ENCODE data around the gene INHA. TPM values are rescaled to one million over a fixed set of nuclear protein-coding genes. Genes with fewer than 3 reads are reported as not detected.

The INHA gene
- total and polyA plus RNA-seq, 2 donors = 0.05 to 0.71 TPM

DNA sequence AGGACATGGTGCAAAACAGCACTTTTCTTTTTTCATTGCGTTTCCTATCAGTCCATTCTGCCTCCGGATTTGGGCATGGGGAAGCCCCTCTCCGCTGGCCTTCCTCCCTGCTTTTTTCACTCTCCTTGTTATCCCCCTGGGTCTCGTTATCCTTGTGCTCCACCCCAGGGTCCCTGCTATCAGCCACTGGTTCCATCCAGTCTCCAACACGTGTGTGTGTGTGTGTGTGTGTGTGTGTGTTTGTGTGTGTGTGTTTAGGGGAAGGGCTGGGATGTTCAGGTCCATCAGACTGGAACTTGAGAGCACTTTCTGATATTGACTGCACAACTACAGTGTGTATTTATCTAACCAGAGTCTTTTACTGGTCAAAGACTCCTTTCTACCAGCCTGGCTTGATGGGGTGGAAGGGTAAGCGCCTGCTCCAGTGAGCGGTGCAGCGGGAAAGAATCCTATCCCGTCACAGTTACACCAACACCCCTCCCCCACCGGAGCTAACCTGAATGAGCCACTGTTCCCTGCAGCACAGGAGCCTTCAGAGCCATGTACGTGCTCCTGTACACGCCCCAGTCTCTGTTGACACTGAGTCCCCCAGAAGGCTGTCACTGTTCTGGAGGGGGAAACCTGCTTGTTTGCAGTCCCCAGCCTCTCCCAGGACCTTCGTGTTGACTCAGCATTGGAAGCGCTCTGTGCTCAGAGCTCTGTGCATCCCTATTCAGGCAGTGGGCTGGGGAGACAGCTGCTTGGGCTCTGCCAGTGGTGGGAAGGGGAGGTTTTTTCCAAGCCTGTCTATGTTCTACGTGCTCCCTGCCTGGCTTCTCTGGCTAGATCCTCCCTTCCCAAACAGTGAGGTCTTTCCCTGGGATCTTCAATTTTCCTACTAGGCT lies 4.6 kb downstream of the INHA start:
- Histone ChIP-seq H3K4me1 (ENCODE audit: control insufficient read depth in 2 of 2, insufficient read depth in 2 of 2, low read length in 2 of 2) (peaks cover 0 to 7% of the 10 kb centered on the region in 2 donors), H3K4me3 (ENCODE audit: low read length in 2 of 2) (no peak overlapping the region), H3K27ac (ENCODE audit: low read depth in 1 of 2, low read length in 1 of 2) (no peak overlapping the region), H3K36me3 (ENCODE audit: control insufficient read depth in 2 of 2, insufficient read depth in 2 of 2, low read length in 1 of 2) (no peaks in the 10 kb centered on the region), H3K27me3 (ENCODE audit: control insufficient read depth in 2 of 2, insufficient read depth in 1 of 2, low read length in 1 of 2) (peaks cover 17 to 65% of the 10 kb centered on the region in 2 donors), H3K9me3 (ENCODE audit: control insufficient read depth in 2 of 2, insufficient read depth in 1 of 2, low read length in 1 of 2) (no peaks in the 10 kb centered on the region)
- DNase-seq (ENCODE audit: low read depth in 6 of 9, low spot score in 9 of 9) = no peak
- 73% methylated on average over 15 of the region's 15 CpGs for WGBS

DNA sequence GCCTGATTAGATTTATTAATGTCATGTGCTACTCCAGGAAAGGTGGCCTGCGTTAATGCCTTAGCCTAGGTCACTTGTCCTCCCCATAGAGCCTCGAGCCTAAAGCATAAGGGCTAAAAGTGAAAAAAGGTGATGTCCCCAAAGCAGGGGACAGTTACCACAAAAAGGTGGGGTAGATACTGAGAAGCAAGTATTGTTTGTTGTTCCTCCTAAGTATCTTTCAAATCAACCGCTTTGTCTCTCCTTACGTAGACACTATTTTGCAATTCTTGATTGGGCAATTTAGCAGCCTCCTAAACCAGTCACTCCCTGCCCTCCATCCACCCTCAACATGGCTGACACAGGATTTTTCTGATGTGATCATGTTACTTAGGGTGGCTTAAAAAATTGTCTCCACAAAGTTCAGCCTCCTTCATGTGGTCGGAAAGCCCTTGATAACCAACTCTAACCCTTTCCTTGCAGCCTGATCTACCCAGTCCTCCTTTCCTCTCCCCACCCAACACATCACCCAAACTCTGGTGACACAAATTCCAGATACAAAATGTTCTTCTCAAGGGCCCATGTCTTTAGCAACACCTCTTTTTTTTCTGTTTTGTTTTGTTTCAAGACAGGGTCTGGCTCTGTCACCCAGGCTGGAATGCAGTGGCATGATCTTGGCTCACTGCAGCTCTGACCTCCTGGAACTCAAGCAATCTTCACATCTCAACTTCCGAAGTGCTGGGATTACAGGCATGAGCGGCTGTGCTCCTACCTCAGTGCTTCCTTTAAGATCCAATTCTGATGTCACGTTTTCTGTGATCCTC lies 6.9 kb downstream of the INHA start:
- WGBS = 95% methylated on average over 8 of the region's 8 CpGs
- Histone ChIP-seq H3K4me3 (ENCODE audit: low read length in 2 of 2) (no peak overlapping the region), H3K27ac (ENCODE audit: low read depth in 1 of 2, low read length in 1 of 2) (no peak overlapping the region), H3K27me3 (ENCODE audit: control insufficient read depth in 2 of 2, insufficient read depth in 1 of 2, low read length in 1 of 2) (peaks cover 3 to 44% of the 10 kb centered on the region in 2 donors), H3K4me1 (ENCODE audit: control insufficient read depth in 2 of 2, insufficient read depth in 2 of 2, low read length in 2 of 2) (peaks cover 0 to 6% of the 10 kb centered on the region in 2 donors), H3K36me3 (ENCODE audit: control insufficient read depth in 2 of 2, insufficient read depth in 2 of 2, low read length in 1 of 2) (no peaks in the 10 kb centered on the region), H3K9me3 (ENCODE audit: control insufficient read depth in 2 of 2, insufficient read depth in 1 of 2, low read length in 1 of 2) (no peaks in the 10 kb centered on the region)
- no peak for DNase-seq (ENCODE audit: low read depth in 6 of 9, low spot score in 9 of 9)

DNA sequence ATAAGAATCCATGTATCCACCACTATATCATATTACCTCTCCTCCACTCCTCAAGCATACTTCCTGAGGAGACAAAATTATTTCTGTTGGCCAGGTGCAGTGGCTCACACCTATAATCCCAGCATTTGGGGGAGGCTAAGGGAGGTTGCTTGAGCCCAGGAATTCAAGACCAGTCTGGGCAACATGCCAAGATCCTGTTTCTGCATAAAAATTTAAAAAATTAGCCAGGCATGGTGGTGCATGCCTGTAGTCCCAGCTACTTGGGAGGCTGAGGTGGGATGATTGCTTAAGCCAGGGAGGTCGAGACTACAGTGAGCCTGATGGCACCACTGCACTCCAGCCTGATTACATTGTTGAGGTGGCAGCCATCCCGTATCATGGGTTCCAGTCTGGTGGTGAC lies 9.2 kb downstream of the INHA start:
- WGBS = 91% methylated on average over 2 of the region's 2 CpGs
- Histone ChIP-seq H3K27ac (ENCODE audit: low read depth in 1 of 2, low read length in 1 of 2) (no peak overlapping the region), H3K9me3 (ENCODE audit: control insufficient read depth in 2 of 2, insufficient read depth in 1 of 2, low read length in 1 of 2) (no peaks in the 10 kb centered on the region), H3K4me1 (ENCODE audit: control insufficient read depth in 2 of 2, insufficient read depth in 2 of 2, low read length in 2 of 2) (peaks cover 0 to 6% of the 10 kb centered on the region in 2 donors), H3K27me3 (ENCODE audit: control insufficient read depth in 2 of 2, insufficient read depth in 1 of 2, low read length in 1 of 2) (peaks cover 3 to 25% of the 10 kb centered on the region in 2 donors), H3K36me3 (ENCODE audit: control insufficient read depth in 2 of 2, insufficient read depth in 2 of 2, low read length in 1 of 2) (no peaks in the 10 kb centered on the region), H3K4me3 (ENCODE audit: low read length in 2 of 2) (no peak overlapping the region)
- DNase-seq (ENCODE audit: low read depth in 6 of 9, low spot score in 9 of 9) = no peak

DNA sequence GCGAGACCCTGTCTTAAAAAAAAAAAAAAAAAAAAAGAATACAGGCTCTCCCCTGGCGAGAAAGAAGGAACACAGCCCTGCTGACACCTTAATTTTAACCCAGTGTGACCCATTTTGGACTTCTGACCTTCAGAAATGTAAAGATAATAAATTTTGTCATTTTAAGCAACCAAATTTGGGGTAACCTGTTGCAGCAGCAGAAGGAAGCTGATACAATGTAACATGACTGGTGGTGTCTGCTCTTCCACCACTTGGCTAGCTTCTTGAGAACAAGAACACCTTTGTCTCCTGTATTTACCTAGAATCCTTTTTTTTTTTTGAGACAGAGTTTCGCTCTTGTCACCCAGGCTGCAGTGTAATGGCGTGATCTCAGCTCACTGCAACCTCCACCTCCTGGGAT lies 19.0 kb downstream of the INHA start:
- DNase-seq (ENCODE audit: low read depth in 6 of 9, low spot score in 9 of 9) = no peak
- H3K36me3 ChIP-seq (ENCODE audit: control insufficient read depth in 2 of 2, insufficient read depth in 2 of 2, low read length in 1 of 2) = no peaks in the 10 kb centered on the region
- H3K4me3 ChIP-seq (ENCODE audit: low read length in 2 of 2) = no peak overlapping the region
- H3K27me3 ChIP-seq (ENCODE audit: control insufficient read depth in 2 of 2, insufficient read depth in 1 of 2, low read length in 1 of 2) = no peaks in the 10 kb centered on the region
- H3K9me3 ChIP-seq (ENCODE audit: control insufficient read depth in 2 of 2, insufficient read depth in 1 of 2, low read length in 1 of 2) = no peaks in the 10 kb centered on the region
- 96% methylated on average over 4 of the region's 4 CpGs for WGBS
- H3K4me1 ChIP-seq (ENCODE audit: control insufficient read depth in 2 of 2, insufficient read depth in 2 of 2, low read length in 2 of 2) = no peaks in the 10 kb centered on the region
- no peak overlapping the region for H3K27ac ChIP-seq (ENCODE audit: low read depth in 1 of 2, low read length in 1 of 2)

DNA sequence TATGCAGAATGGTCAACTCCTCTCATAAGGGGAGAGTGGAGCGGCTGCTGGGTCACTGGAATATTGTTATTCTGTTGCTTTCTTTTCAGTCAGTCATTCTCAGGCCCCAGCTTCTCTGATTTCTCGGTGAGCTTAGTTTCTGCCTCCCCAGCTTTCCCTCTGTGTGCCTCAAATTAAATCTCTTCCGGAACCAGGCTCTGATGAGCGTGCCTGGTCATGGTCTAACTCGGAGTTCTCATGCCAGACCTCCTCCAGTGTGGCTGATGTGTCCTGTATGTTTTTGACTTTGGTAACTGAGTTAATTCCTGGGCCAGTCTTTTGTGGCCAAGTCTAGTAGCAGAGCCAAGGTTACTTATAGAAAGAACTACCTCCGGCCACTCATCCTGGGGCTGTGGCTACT lies 20.6 kb downstream of the INHA start:
- Histone ChIP-seq H3K4me3 (ENCODE audit: low read length in 2 of 2) (no peak overlapping the region), H3K27ac (ENCODE audit: low read depth in 1 of 2, low read length in 1 of 2) (no peak overlapping the region), H3K4me1 (ENCODE audit: control insufficient read depth in 2 of 2, insufficient read depth in 2 of 2, low read length in 2 of 2) (peaks cover 4 to 6% of the 10 kb centered on the region in 2 donors), H3K36me3 (ENCODE audit: control insufficient read depth in 2 of 2, insufficient read depth in 2 of 2, low read length in 1 of 2) (no peaks in the 10 kb centered on the region), H3K9me3 (ENCODE audit: control insufficient read depth in 2 of 2, insufficient read depth in 1 of 2, low read length in 1 of 2) (no peaks in the 10 kb centered on the region), H3K27me3 (ENCODE audit: control insufficient read depth in 2 of 2, insufficient read depth in 1 of 2, low read length in 1 of 2) (no peaks in the 10 kb centered on the region)
- WGBS = 94% methylated on average over 6 of the region's 6 CpGs
- DNase-seq (ENCODE audit: low read depth in 6 of 9, low spot score in 9 of 9) = no peak

DNA sequence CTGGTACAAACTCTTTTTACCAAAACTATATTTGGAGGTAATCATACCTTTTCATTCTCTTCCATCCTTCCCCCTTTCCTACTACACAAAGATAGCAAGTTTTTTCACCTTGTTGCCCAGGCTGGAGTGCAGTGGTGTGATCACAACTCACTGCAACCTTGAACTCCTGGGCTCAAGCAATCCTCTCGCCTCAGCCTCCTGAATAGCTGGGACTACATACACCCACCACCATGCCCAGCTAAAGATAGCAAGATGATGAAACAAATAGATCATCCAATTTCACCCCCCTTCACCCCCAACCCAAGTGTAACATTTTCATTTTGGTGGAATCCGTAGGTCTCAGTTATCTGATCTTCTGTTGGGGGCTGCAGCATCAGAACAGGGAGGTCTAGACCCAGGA lies 21.0 kb downstream of the INHA start:
- 100% methylated on average over 2 of the region's 2 CpGs for WGBS

DNA sequence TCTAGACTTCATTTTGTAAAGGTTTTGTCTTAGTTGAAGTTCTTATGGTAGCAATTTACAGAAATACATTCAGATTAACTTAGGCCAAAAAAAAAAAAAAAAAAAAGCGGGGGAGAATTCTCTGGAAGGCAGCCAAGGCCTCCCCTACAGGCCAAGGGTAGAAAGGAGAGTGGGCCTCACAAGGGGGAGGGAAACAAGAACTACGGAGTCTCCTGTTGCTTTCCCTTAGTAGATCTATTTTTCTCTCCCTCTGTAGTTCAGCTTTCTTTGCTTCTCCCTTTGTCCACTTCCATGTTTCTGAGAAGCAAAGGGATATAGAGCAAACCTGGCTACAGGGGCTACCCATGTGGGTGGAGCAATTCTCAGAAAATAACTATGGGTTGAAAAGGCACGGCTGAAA lies 23.1 kb downstream of the INHA start:
- Histone ChIP-seq H3K9me3 (ENCODE audit: control insufficient read depth in 2 of 2, insufficient read depth in 1 of 2, low read length in 1 of 2) (no peaks in the 10 kb centered on the region), H3K4me1 (ENCODE audit: control insufficient read depth in 2 of 2, insufficient read depth in 2 of 2, low read length in 2 of 2) (peaks cover 16 to 23% of the 10 kb centered on the region in 2 donors), H3K4me3 (ENCODE audit: low read length in 2 of 2) (no peak overlapping the region), H3K27ac (ENCODE audit: low read depth in 1 of 2, low read length in 1 of 2) (no peak overlapping the region), H3K27me3 (ENCODE audit: control insufficient read depth in 2 of 2, insufficient read depth in 1 of 2, low read length in 1 of 2) (no peaks in the 10 kb centered on the region), H3K36me3 (ENCODE audit: control insufficient read depth in 2 of 2, insufficient read depth in 2 of 2, low read length in 1 of 2) (no peaks in the 10 kb centered on the region)
- 33% methylated on average over 3 of the region's 3 CpGs for WGBS
- DNase-seq (ENCODE audit: low read depth in 6 of 9, low spot score in 9 of 9) = no peak

More for the DNA sequence above, 21.0 kb downstream of the INHA start:
- Histone ChIP-seq H3K27ac (ENCODE audit: low read depth in 1 of 2, low read length in 1 of 2) (no peak overlapping the region), H3K4me3 (ENCODE audit: low read length in 2 of 2) (no peak overlapping the region), H3K27me3 (ENCODE audit: control insufficient read depth in 2 of 2, insufficient read depth in 1 of 2, low read length in 1 of 2) (no peaks in the 10 kb centered on the region), H3K9me3 (ENCODE audit: control insufficient read depth in 2 of 2, insufficient read depth in 1 of 2, low read length in 1 of 2) (no peaks in the 10 kb centered on the region), H3K4me1 (ENCODE audit: control insufficient read depth in 2 of 2, insufficient read depth in 2 of 2, low read length in 2 of 2) (peaks cover 7 to 8% of the 10 kb centered on the region in 2 donors), H3K36me3 (ENCODE audit: control insufficient read depth in 2 of 2, insufficient read depth in 2 of 2, low read length in 1 of 2) (no peaks in the 10 kb centered on the region)
- no peak for DNase-seq (ENCODE audit: low read depth in 6 of 9, low spot score in 9 of 9)

DNA sequence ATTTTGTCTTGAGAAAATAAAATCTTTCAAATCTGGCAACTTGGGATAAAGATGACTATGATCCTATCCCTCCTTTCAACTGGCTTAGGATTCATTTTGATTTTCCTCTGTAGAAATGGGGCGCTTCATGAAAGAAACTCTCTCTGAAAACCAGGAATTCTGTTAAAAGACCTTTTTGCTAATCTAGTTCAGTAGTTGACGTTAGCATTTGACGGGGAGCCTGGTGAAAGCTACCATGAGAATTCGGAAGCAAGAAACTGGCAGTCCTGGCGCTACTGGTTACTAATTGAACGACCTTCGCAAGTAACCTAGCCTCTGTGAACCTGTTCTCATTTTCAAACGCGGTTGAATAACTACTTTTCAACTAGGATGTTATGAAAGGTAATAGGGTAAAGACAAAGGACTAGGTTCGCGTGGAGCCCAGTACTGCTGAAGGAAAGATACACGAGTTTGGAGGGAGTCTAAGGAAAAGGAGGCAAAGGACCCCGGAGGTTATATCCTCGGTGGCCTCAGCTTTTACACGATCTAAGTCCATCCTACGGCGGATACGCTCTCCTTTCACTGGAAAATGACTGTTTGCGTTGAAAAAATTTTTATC lies 24.9 kb downstream of the INHA start:
- 24% methylated on average over 19 of the region's 19 CpGs for WGBS
- Histone ChIP-seq H3K4me3 (ENCODE audit: low read length in 2 of 2) (peak overlapping the region; percentile 92 to 95), H3K27me3 (ENCODE audit: control insufficient read depth in 2 of 2, insufficient read depth in 1 of 2, low read length in 1 of 2) (no peaks in the 10 kb centered on the region), H3K4me1 (ENCODE audit: control insufficient read depth in 2 of 2, insufficient read depth in 2 of 2, low read length in 2 of 2) (peaks cover 22 to 41% of the 10 kb centered on the region in 2 donors), H3K36me3 (ENCODE audit: control insufficient read depth in 2 of 2, insufficient read depth in 2 of 2, low read length in 1 of 2) (peaks cover 7 to 13% of the 10 kb centered on the region in 2 donors), H3K27ac (ENCODE audit: low read depth in 1 of 2, low read length in 1 of 2) (peak overlapping the region; percentile 84 to 96), H3K9me3 (ENCODE audit: control insufficient read depth in 2 of 2, insufficient read depth in 1 of 2, low read length in 1 of 2) (no peaks in the 10 kb centered on the region)
- DNase-seq (ENCODE audit: low read depth in 6 of 9, low spot score in 9 of 9) = no peak
